ENCODE data around the gene SLC35F6. TPM values are rescaled to one million over a fixed set of nuclear protein-coding genes. Genes with fewer than 3 reads are reported as not detected.
A peak's percentile ranks its signal among the peaks of the same experiment; 100 is the strongest.
"Not testable (repeated sequence)": the region's sequence is repeated elsewhere in the genome, so short reads cannot be mapped to it uniquely, and the experiment has no call there.

SLC35F6 gene
- total RNA-seq, 4 donors from 2014 or later = 76.3 to 114 (median 86.2) TPM

DNA sequence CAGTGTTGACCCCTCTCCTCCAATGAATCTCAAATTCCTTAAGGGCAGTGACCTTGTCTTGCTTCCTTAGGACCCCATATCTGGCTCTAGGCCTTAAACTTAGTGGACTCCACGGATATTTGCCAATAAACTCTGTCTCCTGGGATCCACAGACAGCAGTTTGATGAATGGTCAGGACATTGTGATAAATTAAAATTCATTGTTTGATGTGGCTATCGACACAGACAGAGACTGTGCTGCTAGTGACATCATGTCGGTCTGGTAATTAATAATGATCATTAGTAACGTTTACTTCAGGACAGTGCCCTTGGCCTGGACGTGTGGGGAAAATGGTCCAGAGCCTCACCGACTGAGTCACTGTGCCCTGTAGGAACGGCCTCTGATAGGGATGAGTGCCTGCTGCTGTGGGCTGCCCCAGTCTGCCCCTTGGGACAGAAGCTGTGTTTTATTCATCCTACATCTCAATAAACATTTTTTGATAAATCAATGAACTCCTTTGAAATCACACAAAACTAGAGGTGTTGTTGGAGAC lies 5.2 kb upstream of the SLC35F6 start:
- 74% methylated on average over 7 of the region's 7 CpGs for WGBS
- Histone ChIP-seq H3K36me3 (no peaks in the 10 kb centered on the region), H3K9me3 (no peaks in the 10 kb centered on the region), H3K27me3 (no peaks in the 10 kb centered on the region), H3K4me1 (peaks cover 18% of the 10 kb centered on the region), H3K27ac (peak overlapping the region; percentile 52), H3K4me3 (no peak overlapping the region)
- TF ChIP-seq POLR2A (IDR thresholded peaks at IDR 0.05) = no peak
- no peak for TF ChIP-seq EP300 (IDR thresholded peaks at IDR 0.05)
- TF ChIP-seq, protein P1, sequence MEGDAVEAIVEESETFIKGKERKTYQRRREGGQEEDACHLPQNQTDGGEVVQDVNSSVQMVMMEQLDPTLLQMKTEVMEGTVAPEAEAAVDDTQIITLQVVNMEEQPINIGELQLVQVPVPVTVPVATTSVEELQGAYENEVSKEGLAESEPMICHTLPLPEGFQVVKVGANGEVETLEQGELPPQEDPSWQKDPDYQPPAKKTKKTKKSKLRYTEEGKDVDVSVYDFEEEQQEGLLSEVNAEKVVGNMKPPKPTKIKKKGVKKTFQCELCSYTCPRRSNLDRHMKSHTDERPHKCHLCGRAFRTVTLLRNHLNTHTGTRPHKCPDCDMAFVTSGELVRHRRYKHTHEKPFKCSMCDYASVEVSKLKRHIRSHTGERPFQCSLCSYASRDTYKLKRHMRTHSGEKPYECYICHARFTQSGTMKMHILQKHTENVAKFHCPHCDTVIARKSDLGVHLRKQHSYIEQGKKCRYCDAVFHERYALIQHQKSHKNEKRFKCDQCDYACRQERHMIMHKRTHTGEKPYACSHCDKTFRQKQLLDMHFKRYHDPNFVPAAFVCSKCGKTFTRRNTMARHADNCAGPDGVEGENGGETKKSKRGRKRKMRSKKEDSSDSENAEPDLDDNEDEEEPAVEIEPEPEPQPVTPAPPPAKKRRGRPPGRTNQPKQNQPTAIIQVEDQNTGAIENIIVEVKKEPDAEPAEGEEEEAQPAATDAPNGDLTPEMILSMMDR (IDR thresholded peaks at IDR 0.05) = no peak
- TF ChIP-seq POLR2AphosphoS5 (IDR thresholded peaks at IDR 0.05) = no peak
- no peak for DNase-seq (ENCODE audit: low spot score in 2 of 2)

DNA sequence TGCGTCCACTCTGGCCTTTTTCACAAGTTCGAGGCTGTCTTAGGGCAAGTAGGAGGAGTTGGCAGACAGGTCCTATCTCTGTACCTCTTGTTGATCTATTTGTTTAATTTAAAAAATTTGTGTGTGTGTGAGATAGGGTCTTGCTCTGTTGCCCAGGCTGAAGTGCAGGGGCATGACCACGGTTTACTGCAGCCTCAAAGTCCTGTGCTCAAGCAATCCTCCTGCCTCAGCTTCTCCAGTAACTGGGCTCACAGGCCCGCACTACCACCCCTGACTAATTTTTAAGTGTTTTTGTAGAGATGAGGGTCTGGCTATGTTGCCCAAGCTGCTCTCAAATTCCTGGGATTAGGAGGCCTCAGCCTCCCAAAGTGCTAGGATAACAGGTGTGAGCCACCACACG lies 4.2 kb upstream of the SLC35F6 start:
- Histone ChIP-seq H3K27me3 (no peaks in the 10 kb centered on the region), H3K27ac (no peak overlapping the region), H3K4me1 (peaks cover 22% of the 10 kb centered on the region), H3K4me3 (no peak overlapping the region), H3K9me3 (no peaks in the 10 kb centered on the region), H3K36me3 (no peaks in the 10 kb centered on the region)
- WGBS = 97% methylated on average over 5 of the region's 5 CpGs
- TF ChIP-seq, protein P1 (IDR thresholded peaks at IDR 0.05) = no peak
- TF ChIP-seq POLR2A (IDR thresholded peaks at IDR 0.05) = no peak
- no peak for TF ChIP-seq EP300 (IDR thresholded peaks at IDR 0.05)
- no peak for TF ChIP-seq POLR2AphosphoS5 (IDR thresholded peaks at IDR 0.05)
- DNase-seq (ENCODE audit: low spot score in 2 of 2) = no peak

DNA sequence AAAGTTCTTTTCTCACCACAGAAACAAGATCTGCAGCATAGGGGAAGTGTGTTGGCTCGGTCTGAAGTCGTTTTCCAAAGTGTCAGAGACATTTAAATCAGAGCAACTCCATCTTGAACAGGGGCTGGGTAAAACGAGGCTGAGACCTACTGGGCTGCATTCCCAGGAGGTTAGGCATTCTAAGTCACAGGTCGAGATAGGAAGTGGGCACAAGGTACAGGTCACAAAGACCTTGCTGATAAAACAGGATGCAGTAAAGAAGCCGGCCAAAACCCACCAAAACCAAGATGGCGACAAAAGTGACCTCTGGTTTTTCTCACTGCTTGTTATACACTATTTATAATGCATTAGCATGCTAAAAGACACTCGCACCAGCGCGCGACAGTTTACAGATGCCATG lies 3.1 kb upstream of the SLC35F6 start:
- not testable (repeated sequence) for H3K4me3 ChIP-seq; H3K27me3 ChIP-seq; H3K27ac ChIP-seq; DNase-seq (ENCODE audit: low spot score in 2 of 2); H3K36me3 ChIP-seq; H3K9me3 ChIP-seq
- peaks cover 33% of the 10 kb centered on the region for H3K4me1 ChIP-seq
- 82% methylated on average over 10 of the region's 10 CpGs for WGBS

DNA sequence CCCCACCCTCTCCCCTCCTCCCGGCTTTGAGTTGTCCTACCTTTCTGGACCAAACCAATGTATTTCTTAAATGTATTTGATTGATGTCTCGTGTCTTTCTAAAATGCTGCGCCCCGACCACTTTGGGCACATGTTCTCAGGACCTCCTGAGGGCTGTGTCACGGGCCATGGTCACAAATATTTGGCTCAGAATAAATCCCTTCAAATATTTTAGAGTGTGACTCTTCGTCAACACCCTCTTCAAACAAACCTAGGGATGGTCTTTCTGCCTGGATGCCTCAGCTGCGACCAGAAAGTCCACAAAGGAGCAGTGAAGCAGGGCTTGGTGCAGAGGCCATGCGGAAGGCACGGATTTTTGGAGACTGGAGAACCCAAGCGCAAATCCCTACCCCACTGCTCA lies 1.1 kb upstream of the SLC35F6 start:
- Histone ChIP-seq H3K27me3 (no peaks in the 10 kb centered on the region), H3K9me3 (no peaks in the 10 kb centered on the region), H3K27ac (no peak overlapping the region), H3K4me1 (peaks cover 51% of the 10 kb centered on the region), H3K4me3 (no peak overlapping the region), H3K36me3 (no peaks in the 10 kb centered on the region)
- DNase-seq (ENCODE audit: low spot score in 2 of 2) = no peak
- WGBS = 98% methylated on average over 10 of the region's 10 CpGs
- no peak for TF ChIP-seq POLR2A (IDR thresholded peaks at IDR 0.05)
- no peak for TF ChIP-seq EP300 (IDR thresholded peaks at IDR 0.05)
- TF ChIP-seq, protein P1 (IDR thresholded peaks at IDR 0.05) = no peak
- no peak for TF ChIP-seq POLR2AphosphoS5 (IDR thresholded peaks at IDR 0.05)

DNA sequence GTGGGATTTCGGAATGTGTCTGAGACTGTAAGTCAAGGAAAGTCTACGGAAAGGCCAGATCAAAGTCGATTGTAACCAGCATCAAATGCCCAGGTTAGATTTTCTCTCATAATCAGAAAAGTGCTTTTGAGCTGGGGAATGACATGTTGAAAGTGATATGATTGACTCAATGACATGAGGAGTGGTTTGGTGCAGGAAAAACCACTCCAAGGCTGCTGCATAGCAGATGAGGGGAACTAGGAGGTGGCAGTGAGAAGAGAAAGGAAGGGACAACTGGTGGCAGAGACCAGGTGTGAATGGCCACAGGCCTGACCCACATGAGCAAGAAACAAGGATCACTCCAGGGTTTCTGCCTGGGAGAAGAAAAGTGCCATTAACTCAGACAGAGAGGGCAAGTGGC lies 822 bp downstream of the SLC35F6 start:
- no peaks in the 10 kb centered on the region for H3K36me3 ChIP-seq
- H3K27me3 ChIP-seq = no peaks in the 10 kb centered on the region
- no peak for TF ChIP-seq POLR2AphosphoS5 (IDR thresholded peaks at IDR 0.05)
- TF ChIP-seq EP300 (IDR thresholded peaks at IDR 0.05) = no peak
- TF ChIP-seq, protein P1 (IDR thresholded peaks at IDR 0.05) = no peak
- TF ChIP-seq POLR2A (IDR thresholded peaks at IDR 0.05) = no peak
- peak overlapping the region; percentile 88 for H3K27ac ChIP-seq
- H3K4me3 ChIP-seq = peak overlapping the region; percentile 67
- peaks cover 61% of the 10 kb centered on the region for H3K4me1 ChIP-seq
- 18% methylated on average over 3 of the region's 3 CpGs for WGBS
- H3K9me3 ChIP-seq = no peaks in the 10 kb centered on the region
- DNase-seq (ENCODE audit: low spot score in 2 of 2) = no peak

Data from suprapubic skin (tissue), 4 donors.